HCT116 (cell line): Measurements from ENCODE around the gene TBX15. TPM values are rescaled to one million over a fixed set of nuclear protein-coding genes. Genes with fewer than 3 reads are reported as not detected.

ENCODE experiments used
- ATAC-seq: fragments of 200-7000 bp; cut with Tn5 transposase; 2 replicates; pipeline ENCODE4 v1.9.1; 2020; ENCODE audit warnings: mild to moderate bottlenecking, moderate library complexity
- BruUV-seq: library from RNA; stranded (reverse); fragments of 400-500 nt; replicated peaks from 2 replicates; lab custom pipeline; 2021; lab: Mats Ljungman, UMichigan
- CTCF ChIA-PET: fragments of 300-600 bp; sonication (Branson Sonifier 250); formaldehyde crosslinking; loops from one replicate; lab custom pipeline; 2021; ENCODE audit warnings: antibody characterized with exemption; lab: Charles Lee
- POLR2A ChIA-PET: fragments of 300-600, 350-600 bp; sonication (Branson Sonifier 250); formaldehyde crosslinking; loops from one replicate; lab custom pipeline; 2021; ENCODE audit warnings: antibody characterized with exemption; lab: Charles Lee
- RAD21 ChIA-PET, 2 experiments: fragments of 300-600 bp; sonication (Branson Sonifier 250); formaldehyde crosslinking; loops; one replicate each; lab custom pipeline; 2023; ENCODE audit warnings: low total read pairs in 2 of 2; ENCODE audit not compliant: uncharacterized antibody in 2 of 2, unreplicated experiment in 2 of 2, low non-redundant PET in 1 of 2; lab: Charles Lee
- DNase-seq: peaks from one replicate; pipeline ENCODE4 v3.0.0-alpha.2; 2010; ENCODE audit warnings: low read depth, low spot score
- H2AFZ ChIP-seq: fragments of 200-600 bp; shearing (Covaris generic), sonication (generic); 2 replicates; pipeline ENCODE4 v1.6.1; 2017; ENCODE audit warnings: low read depth, mixed run types, mixed read lengths, antibody characterized with exemption, low read length; ENCODE audit not compliant: poor library complexity, severe bottlenecking
- H3K27ac ChIP-seq: 2 replicates; pipeline ENCODE4 v1.5.1; 2012; ENCODE audit warnings: low read depth, low read length
- H3K27me3 ChIP-seq: fragments of 200-600 bp; sonication (generic); 2 replicates; pipeline ENCODE4 v1.6.1; 2016; ENCODE audit warnings: mixed run types, low read length, mixed read lengths; ENCODE audit not compliant: insufficient read depth
- H3K36me3 ChIP-seq, 2 experiments: fragments of 200-500 bp in 1 of 2; fragments of 200-600 bp in 1 of 2; sonication (Bioruptor generic) in 1 of 2; sonication (generic) in 1 of 2; 2 replicates each; pipeline versions ENCODE4 v1.5.1 to v1.6.1; 2014 to 2016; ENCODE audit warnings: low read length in 2 of 2, inconsistent platforms in 1 of 2, mixed read lengths in 1 of 2, mixed run types in 1 of 2; ENCODE audit not compliant: insufficient read depth in 2 of 2, control insufficient read depth in 1 of 2
- H3K4me1 ChIP-seq, 2 experiments: fragments of 200-600 bp in 1 of 2; sonication (generic) in 1 of 2; 2 replicates each; pipeline versions ENCODE4 v1.5.1 to v1.6.1; 2012 to 2017; ENCODE audit warnings: low read length in 2 of 2, inconsistent platforms in 1 of 2, mild to moderate bottlenecking in 1 of 2, mixed read lengths in 1 of 2, mixed run types in 1 of 2, moderate library complexity in 1 of 2; ENCODE audit not compliant: insufficient read depth in 2 of 2, control insufficient read depth in 1 of 2
- H3K4me2 ChIP-seq: fragments of 200-600 bp; sonication (generic); 2 replicates; pipeline ENCODE4 v1.6.1; 2017; ENCODE audit warnings: mixed run types, low read length, mixed read lengths
- H3K4me3 ChIP-seq, 2 experiments: fragments of 200-600 bp in 1 of 2; sonication (generic) in 1 of 2; replicated peaks in 1 of 2; 2 replicates each; pipeline ENCODE4 v1.5.1; 2011 to 2016; ENCODE audit warnings: low read length in 2 of 2, control low read depth in 1 of 2, low read depth in 1 of 2, mild to moderate bottlenecking in 1 of 2, mixed read lengths in 1 of 2, mixed run types in 1 of 2
- H3K79me2 ChIP-seq: fragments of 200-600 bp; sonication (generic); 2 replicates; pipeline ENCODE4 v1.6.1; 2017; ENCODE audit warnings: mild to moderate bottlenecking, mixed run types, low read length, moderate library complexity, mixed read lengths; ENCODE audit not compliant: insufficient read depth
- H3K9ac ChIP-seq: fragments of 200-600 bp; sonication (generic); 2 replicates; pipeline ENCODE4 v1.6.1; 2016; ENCODE audit warnings: low read length, mixed read lengths
- H3K9me2 ChIP-seq: fragments of 200-600 bp; sonication (generic), shearing (Covaris generic); 2 replicates; pipeline ENCODE4 v1.6.1; 2017; ENCODE audit warnings: mixed run types, mild to moderate bottlenecking, moderate library complexity; ENCODE audit not compliant: insufficient read depth
- H3K9me3 ChIP-seq, 2 experiments: fragments of 200-500 bp in 1 of 2; fragments of 200-600 bp in 1 of 2; sonication (Bioruptor generic) in 1 of 2; sonication (generic) in 1 of 2; 2 replicates each; pipeline ENCODE4 v1.6.1; 2014 to 2017; ENCODE audit warnings: low read length in 2 of 2, mixed read lengths in 2 of 2, inconsistent platforms in 1 of 2, low read depth in 1 of 2, mild to moderate bottlenecking in 1 of 2, mixed run types in 1 of 2, moderate library complexity in 1 of 2; ENCODE audit not compliant: control insufficient read depth in 1 of 2, insufficient read depth in 1 of 2
- H4K20me1 ChIP-seq: fragments of 200-600 bp; sonication (generic), shearing (Covaris generic); 2 replicates; pipeline ENCODE4 v1.6.1; 2017; ENCODE audit warnings: mixed run types, mild to moderate bottlenecking, moderate library complexity; ENCODE audit not compliant: insufficient read depth
- ELF1 ChIP-seq: IDR thresholded peaks from 2 replicates; pipeline ENCODE4 v1.6.1; 2012; ENCODE audit warnings: low read depth, borderline replicate concordance
- EZH2 ChIP-seq: fragments of 200-600 bp; sonication (generic); IDR thresholded peaks from 2 replicates; pipeline ENCODE4 v1.6.1; 2017; ENCODE audit warnings: antibody characterized with exemption, mixed run types
- EZH2phosphoT487 ChIP-seq: fragments of 200-600 bp; IDR thresholded peaks from 2 replicates; pipeline ENCODE4 v1.6.1; 2018; ENCODE audit warnings: antibody characterized with exemption, borderline replicate concordance
- POLR2A ChIP-seq: IDR thresholded peaks from 2 replicates; pipeline ENCODE4 v1.7.0; 2011; ENCODE audit warnings: borderline replicate concordance; ENCODE audit not compliant: insufficient read depth, insufficient read length; ENCODE audit errors: extremely low read depth
- SIN3A ChIP-seq: IDR thresholded peaks from 2 replicates; pipeline ENCODE4 v1.6.1; 2012; ENCODE audit warnings: low read depth
- SP1 ChIP-seq: IDR thresholded peaks from 2 replicates; pipeline ENCODE4 v1.6.1; 2012; ENCODE audit warnings: low read depth
- SRF ChIP-seq: IDR thresholded peaks from 2 replicates; pipeline ENCODE4 v1.6.1; 2012; ENCODE audit warnings: low read depth
- TCF7L2 ChIP-seq: IDR thresholded peaks from 2 replicates; pipeline ENCODE4 v1.7.0; 2011; ENCODE audit warnings: borderline replicate concordance, inconsistent platforms; ENCODE audit not compliant: insufficient read depth, insufficient read length; ENCODE audit errors: extremely low read depth
- YY1 ChIP-seq: IDR thresholded peaks from 2 replicates; pipeline ENCODE4 v1.6.1; 2011; ENCODE audit warnings: low read length, low read depth, moderate library complexity, mild to moderate bottlenecking; ENCODE audit not compliant: insufficient replicate concordance; ENCODE audit errors: extremely low read depth
- intact Hi-C: fragments of 100-400 bp; cut with micrococcal nuclease; formaldehyde crosslinking; loops from 2 replicates; pipeline ENCODE4 v1.10.0; 2022
- total RNA-seq: library from RNA; stranded (reverse); gene quantifications from one replicate; pipeline ENCODE4 v1.2.1, GENCODE V29; 2021; ENCODE audit not compliant: unreplicated experiment
- TF ChIP-seq, protein P1 (sequence below): IDR thresholded peaks from 2 replicates; pipeline ENCODE4 v1.6.1; 2012
- TF ChIP-seq, protein P2 (sequence below): IDR thresholded peaks from 2 replicates; pipeline ENCODE4 v1.6.1; 2012; ENCODE audit warnings: low read depth

TBX15 gene
- total RNA-seq, 1 experiment from 2014 or later, result not detected

DNA sequence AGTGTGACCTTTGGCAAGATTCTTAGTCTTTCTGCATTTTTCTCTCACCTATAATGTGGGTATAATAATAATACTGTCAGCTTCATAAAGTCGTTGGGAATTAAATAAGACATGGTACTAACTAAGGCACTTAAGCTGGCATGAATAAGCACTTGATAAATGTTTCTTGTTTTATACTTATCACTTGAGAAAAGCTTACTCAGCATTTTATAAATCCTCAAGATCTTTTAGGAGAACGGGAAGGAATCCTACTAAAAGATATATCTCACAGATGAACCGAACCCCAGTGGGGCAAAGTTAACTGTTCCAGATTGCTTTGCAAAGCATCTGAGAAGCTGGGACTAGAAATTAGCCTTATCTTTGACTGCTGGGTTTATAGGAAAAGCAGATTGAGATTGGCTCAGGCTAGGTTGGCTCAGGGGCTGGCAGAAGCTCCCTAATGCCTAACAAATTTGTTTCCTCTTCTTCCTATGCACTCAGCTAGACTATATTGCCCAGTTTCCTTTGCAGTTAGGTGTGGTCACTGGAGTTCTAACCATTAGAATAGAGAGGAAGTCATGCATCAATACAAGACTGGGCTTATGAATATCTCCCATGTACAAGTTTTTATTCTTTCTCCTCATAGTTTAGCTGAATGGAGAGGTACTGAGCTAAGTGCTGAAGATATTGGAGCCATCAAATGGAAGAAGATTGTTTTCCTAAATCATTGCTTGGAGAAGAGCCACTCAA lies 110.3 kb downstream of the TBX15 start:
- DNase-seq, result no peak
- H4K20me1 ChIP-seq, result no peaks in the 10 kb centered on the region
- CTCF ChIA-PET, result no interaction called here
- TF ChIP-seq, protein P1, sequence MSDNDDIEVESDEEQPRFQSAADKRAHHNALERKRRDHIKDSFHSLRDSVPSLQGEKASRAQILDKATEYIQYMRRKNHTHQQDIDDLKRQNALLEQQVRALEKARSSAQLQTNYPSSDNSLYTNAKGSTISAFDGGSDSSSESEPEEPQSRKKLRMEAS, result no peak
- TF ChIP-seq YY1 (no peak), ELF1 (no peak), POLR2A (no peak), TCF7L2 (no peak), EZH2 (no peak), SP1 (no peak), EZH2phosphoT487 (no peak), SIN3A (no peak), SRF (no peak)
- TF ChIP-seq, protein P2, sequence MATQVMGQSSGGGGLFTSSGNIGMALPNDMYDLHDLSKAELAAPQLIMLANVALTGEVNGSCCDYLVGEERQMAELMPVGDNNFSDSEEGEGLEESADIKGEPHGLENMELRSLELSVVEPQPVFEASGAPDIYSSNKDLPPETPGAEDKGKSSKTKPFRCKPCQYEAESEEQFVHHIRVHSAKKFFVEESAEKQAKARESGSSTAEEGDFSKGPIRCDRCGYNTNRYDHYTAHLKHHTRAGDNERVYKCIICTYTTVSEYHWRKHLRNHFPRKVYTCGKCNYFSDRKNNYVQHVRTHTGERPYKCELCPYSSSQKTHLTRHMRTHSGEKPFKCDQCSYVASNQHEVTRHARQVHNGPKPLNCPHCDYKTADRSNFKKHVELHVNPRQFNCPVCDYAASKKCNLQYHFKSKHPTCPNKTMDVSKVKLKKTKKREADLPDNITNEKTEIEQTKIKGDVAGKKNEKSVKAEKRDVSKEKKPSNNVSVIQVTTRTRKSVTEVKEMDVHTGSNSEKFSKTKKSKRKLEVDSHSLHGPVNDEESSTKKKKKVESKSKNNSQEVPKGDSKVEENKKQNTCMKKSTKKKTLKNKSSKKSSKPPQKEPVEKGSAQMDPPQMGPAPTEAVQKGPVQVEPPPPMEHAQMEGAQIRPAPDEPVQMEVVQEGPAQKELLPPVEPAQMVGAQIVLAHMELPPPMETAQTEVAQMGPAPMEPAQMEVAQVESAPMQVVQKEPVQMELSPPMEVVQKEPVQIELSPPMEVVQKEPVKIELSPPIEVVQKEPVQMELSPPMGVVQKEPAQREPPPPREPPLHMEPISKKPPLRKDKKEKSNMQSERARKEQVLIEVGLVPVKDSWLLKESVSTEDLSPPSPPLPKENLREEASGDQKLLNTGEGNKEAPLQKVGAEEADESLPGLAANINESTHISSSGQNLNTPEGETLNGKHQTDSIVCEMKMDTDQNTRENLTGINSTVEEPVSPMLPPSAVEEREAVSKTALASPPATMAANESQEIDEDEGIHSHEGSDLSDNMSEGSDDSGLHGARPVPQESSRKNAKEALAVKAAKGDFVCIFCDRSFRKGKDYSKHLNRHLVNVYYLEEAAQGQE, result no peak
- TF ChIP-seq, all 23 proteins: peak for 0
- H3K4me3 ChIP-seq, result no peak overlapping the region
- POLR2A ChIA-PET, result no interaction called here
- RAD21 ChIA-PET, result no interaction called here
- H3K4me1 ChIP-seq, result no peaks in the 10 kb centered on the region
- no peak for ATAC-seq
- H3K4me2 ChIP-seq, result no peak overlapping the region
- no peaks in the 10 kb centered on the region for H3K79me2 ChIP-seq
- H3K9me3 ChIP-seq, result no peaks in the 10 kb centered on the region
- no peaks in the 10 kb centered on the region for H3K36me3 ChIP-seq
- BruUV-seq, result no TSS peak
- H2AFZ ChIP-seq, result no peak overlapping the region
- no peak overlapping the region for H3K27ac ChIP-seq
- H3K27me3 ChIP-seq, result no peaks in the 10 kb centered on the region
- H3K9ac ChIP-seq, result no peak overlapping the region
- intact Hi-C loops, result no loop called here
- no peaks in the 10 kb centered on the region for H3K9me2 ChIP-seq
